Fibroblast of pulmonary artery (primary cell): ENCODE measurements around the gene PLSCR2.

ENCODE experiments used
- DNase-seq: peaks from one replicate; pipeline ENCODE4 v3.0.0-alpha.2; 2010; ENCODE audit warnings: low read depth
- H3K4me3 ChIP-seq: replicated peaks from 2 replicates; pipeline ENCODE4 v1.5.1; 2011; ENCODE audit warnings: low read depth, mild to moderate bottlenecking, control low read depth, low read length, moderate library complexity
- TF ChIP-seq, protein P1 (sequence below): IDR thresholded peaks from 2 replicates; pipeline ENCODE4 v1.5.1; 2011; ENCODE audit warnings: mild to moderate bottlenecking, control low read depth, low read length, inconsistent platforms; ENCODE audit errors: missing control alignments

Gene PLSCR2

DNA sequence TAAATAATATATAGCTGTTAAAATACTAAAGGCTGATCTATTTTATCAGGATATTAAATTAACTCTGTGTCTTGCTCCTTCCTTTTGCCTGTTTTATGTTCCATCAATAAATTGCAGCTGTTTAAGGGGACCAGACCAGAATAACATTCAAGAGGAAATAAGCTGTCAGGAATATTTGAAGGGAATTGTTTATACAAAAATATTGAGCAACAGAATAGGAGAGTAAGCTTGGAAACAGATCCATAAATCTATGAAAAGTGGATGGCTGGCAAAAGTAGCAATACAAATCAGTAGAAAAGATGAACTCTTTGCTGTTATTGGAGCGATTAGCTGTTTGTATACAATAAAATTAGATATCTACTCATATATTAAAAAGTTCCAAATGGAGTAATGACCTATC is 36.2 kb upstream of the PLSCR2 start:
- TF ChIP-seq, protein P1, sequence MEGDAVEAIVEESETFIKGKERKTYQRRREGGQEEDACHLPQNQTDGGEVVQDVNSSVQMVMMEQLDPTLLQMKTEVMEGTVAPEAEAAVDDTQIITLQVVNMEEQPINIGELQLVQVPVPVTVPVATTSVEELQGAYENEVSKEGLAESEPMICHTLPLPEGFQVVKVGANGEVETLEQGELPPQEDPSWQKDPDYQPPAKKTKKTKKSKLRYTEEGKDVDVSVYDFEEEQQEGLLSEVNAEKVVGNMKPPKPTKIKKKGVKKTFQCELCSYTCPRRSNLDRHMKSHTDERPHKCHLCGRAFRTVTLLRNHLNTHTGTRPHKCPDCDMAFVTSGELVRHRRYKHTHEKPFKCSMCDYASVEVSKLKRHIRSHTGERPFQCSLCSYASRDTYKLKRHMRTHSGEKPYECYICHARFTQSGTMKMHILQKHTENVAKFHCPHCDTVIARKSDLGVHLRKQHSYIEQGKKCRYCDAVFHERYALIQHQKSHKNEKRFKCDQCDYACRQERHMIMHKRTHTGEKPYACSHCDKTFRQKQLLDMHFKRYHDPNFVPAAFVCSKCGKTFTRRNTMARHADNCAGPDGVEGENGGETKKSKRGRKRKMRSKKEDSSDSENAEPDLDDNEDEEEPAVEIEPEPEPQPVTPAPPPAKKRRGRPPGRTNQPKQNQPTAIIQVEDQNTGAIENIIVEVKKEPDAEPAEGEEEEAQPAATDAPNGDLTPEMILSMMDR, result no peak
- no peak overlapping the region for H3K4me3 ChIP-seq
- peak; percentile 49 for DNase-seq

DNA sequence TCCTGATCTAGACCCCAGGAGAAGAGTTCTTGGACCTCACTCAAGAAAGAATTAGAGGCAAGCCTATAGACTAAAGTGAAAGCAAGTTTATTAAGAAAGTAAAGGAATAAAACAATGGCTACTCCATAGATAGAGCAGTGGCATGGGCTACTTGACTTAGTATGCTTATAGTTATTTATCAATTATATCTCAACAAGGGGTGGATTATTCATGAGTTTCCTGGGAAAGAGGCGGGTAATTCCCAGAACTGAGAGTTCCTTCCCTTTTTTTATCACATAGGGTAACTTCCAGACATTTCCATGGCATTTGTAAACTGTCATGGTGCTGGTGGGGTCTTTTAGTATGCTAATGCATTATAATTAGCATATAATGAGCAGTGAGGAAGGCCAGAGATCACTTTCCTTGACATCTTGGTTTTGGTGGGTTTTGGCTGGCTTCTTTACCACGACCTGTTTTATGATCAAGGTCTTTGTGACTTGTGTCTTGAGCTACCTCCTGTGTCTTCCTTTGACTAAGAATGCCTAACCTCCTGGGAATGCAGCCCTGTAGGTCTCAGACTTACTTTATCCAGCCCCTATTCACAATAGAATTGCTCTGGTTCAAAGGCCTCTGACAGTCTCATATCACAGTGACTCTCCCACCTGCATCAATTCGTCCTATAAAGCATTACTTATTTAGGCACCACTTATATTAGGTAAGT is 35.3 kb upstream of the PLSCR2 start:
- TF ChIP-seq, protein P1, result no peak
- no peak overlapping the region for H3K4me3 ChIP-seq
- DNase-seq, result no peak

DNA sequence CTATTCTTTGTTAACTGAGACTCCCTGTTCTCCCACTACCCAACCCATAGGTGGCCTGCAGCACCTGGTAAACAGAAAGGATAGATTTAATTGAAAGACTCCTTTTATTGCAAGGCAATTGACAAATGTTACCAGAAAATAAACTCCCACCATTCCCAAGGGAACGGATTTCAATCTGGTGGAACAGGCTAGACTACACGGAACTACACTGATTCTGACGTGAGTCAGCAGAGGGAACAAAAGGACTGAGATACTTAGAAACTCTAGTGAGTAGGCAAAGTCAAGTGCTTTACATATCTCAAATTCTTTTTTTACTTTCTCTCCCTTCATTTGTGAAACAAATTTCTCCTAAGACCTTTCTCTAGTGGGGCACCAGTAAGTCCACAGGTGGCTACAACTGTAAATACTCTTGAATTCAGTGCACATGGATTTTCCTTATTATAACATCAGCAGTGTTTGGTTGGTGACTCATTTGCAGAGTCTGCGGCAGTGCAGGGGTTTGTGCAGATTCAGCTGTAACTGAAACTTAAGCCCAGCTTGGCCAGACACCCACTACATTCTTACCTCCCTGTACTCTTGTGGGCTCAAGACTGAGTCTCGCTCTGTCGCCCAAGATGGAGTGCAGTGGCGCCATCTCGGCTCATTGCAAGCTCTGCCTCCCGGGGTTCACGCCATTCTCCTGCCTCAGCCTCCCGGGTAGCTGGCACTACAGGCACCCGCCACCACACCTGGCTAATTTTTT is 34.3 kb upstream of the PLSCR2 start:
- DNase-seq, result peak; percentile 90
- TF ChIP-seq, protein P1, result no peak
- H3K4me3 ChIP-seq, result no peak overlapping the region

DNA sequence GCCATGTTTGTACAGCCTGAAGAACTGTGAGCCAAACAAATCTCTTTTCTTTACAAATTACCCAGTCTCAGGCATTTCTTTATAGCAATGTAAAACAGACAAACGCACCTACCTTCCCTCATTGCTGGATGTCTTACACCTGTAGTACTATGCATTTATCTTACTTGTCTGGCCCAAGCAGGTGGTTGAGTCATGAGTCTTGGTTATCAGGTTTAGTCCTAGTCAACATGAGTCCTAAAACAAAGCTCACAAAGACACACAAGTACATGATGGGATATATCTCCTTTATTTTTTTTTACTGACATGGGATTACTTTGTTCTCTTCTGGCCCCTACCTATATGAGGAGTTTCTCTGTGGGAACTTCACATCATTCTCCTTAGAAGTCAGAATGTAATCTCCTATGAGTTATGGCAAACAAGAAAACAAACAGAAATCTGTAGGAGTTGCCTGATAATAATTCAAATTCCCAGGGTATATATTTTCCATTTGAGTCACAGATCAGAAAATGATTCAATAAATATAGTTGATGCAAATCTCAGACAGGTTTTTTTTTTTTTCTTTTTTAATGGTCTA is 33.6 kb upstream of the PLSCR2 start:
- TF ChIP-seq, protein P1, result no peak
- peak; percentile 48 for DNase-seq
- H3K4me3 ChIP-seq, result no peak overlapping the region

DNA sequence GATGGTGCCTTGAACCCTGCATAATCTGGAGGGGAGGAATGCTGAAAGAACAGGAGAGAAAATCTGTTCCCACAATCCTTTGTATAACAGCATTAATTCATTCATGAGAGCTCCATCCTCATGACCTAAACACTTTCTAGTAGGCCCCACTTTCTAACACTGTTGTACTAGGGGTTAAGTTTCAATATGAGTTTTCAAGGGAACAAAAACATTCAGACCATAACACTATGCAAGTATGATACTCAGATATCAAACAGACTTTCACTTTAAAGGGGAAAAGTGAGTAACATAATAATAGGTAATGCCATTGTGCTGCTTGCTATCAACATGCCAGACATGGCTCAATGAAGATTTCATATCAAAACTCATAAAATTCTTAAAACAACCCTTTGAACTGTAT is 32.4 kb upstream of the PLSCR2 start:
- DNase-seq, result no peak
- H3K4me3 ChIP-seq, result no peak overlapping the region
- TF ChIP-seq, protein P1, result no peak

DNA sequence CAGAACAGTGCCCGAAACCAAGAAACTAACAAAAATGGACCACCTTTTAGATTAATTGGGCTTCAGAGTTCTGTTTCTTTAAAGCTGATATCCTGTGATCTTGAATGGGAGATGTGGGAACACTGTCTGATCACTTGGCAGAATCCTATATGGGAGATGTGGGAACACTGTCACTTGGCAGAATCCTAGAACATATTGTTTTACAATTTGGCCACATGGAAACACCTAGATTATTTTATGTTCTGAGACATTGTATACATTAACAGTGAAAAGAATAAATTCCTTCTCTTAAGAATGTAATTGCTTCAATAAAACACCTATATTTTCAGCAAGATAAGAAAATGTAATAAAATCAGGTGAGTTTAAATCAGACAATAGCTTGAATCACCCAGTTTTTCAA is 30.3 kb upstream of the PLSCR2 start:
- H3K4me3 ChIP-seq, result no peak overlapping the region
- DNase-seq, result no peak
- TF ChIP-seq, protein P1, result no peak
